Mesothelial cell of epicardium (in vitro differentiated cells): Measurements from ENCODE around the gene RAB1A. TPM values are rescaled to one million over a fixed set of nuclear protein-coding genes. Genes with fewer than 3 reads are reported as not detected.
"Not testable (repeated sequence)": the region's sequence is repeated elsewhere in the genome, so short reads cannot be mapped to it uniquely, and the experiment has no call there.

Experiments
- DNase-seq, 2 experiments: peaks; one replicate each; pipeline ENCODE4 v3.0.0; 2021; ENCODE audit warnings: low spot score in 2 of 2; ENCODE audit not compliant: unreplicated experiment in 2 of 2
- H3K27ac Mint-ChIP-seq: 2 replicates; pipeline ENCODE4 v1.8.0; 2021; ENCODE audit warnings: mixed read lengths
- H3K27me3 Mint-ChIP-seq: 2 replicates; pipeline ENCODE4 v1.8.0; 2021; ENCODE audit warnings: low read depth, mixed read lengths
- H3K36me3 Mint-ChIP-seq: 2 replicates; pipeline ENCODE4 v1.8.0; 2021; ENCODE audit warnings: mixed read lengths
- H3K4me1 Mint-ChIP-seq: 2 replicates; pipeline ENCODE4 v1.8.0; 2021; ENCODE audit warnings: mixed read lengths
- H3K4me3 Mint-ChIP-seq: 2 replicates; pipeline ENCODE4 v1.8.0; 2021; ENCODE audit warnings: mild to moderate bottlenecking, moderate library complexity, mixed read lengths
- H3K9me3 Mint-ChIP-seq: 2 replicates; pipeline ENCODE4 v1.8.0; 2021; ENCODE audit warnings: mixed read lengths
- total RNA-seq: library from RNA; stranded (reverse); gene quantifications from 3 replicates; pipeline ENCODE4 v1.2.1, GENCODE V29; 2021
- TF ChIP-seq, protein P1 (sequence below): fragments of 200-600 bp; sonication (generic); IDR thresholded peaks from one replicate; pipeline ENCODE4 v1.5.0; 2021; ENCODE audit warnings: antibody characterized with exemption; ENCODE audit not compliant: unreplicated experiment

RAB1A gene
- 126 to 128 TPM (median 128 TPM) in 3 replicates for total RNA-seq

DNA sequence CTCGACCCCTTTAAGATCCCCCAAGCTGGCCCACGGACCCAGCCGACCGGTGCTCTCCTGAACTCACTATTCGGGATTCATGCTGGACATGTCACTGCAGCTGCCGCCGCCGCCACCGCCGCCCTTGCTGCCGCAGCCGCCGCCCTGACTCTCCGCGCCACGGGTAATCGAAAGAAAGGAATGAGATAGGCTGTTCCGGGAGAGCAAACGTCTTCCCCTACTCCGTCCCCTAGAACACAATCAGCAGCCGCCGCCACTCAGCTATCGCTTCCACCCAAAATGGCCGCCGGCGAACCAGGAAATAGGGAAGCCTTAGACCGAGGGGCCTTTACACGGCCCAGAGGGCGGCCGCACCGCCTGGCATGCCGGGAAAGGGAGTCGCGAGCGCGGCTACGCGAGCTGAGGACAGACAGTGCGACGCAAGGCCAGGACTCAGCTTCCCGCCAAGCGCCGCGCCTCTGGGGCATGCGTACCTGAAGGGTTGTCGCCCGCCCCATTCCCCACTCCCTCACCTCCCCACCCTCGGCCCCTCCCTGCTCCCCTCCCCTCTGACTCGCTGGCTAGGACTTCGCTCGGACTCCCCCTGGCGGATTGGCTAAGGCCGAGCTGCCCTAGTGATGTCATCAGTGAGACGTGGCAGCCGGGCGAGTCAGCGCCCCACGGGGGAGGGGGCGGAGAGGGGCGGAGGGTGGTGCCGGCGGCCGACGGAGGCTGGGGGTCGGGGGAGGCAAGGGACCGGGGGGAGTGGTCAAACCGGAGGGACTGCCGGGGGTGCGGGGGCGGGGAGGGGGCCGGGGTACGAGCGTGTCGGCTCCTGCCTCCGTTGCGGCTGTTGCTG, at the start of gene RAB1A:
TSS of gene RAB1A (minus strand) at position 281 of the 838 bp plus-strand sequence. CDS start at position 90, 191 bp downstream.
- TF ChIP-seq, protein P1, sequence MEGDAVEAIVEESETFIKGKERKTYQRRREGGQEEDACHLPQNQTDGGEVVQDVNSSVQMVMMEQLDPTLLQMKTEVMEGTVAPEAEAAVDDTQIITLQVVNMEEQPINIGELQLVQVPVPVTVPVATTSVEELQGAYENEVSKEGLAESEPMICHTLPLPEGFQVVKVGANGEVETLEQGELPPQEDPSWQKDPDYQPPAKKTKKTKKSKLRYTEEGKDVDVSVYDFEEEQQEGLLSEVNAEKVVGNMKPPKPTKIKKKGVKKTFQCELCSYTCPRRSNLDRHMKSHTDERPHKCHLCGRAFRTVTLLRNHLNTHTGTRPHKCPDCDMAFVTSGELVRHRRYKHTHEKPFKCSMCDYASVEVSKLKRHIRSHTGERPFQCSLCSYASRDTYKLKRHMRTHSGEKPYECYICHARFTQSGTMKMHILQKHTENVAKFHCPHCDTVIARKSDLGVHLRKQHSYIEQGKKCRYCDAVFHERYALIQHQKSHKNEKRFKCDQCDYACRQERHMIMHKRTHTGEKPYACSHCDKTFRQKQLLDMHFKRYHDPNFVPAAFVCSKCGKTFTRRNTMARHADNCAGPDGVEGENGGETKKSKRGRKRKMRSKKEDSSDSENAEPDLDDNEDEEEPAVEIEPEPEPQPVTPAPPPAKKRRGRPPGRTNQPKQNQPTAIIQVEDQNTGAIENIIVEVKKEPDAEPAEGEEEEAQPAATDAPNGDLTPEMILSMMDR = peak; percentile 42
- H3K9me3 Mint-ChIP-seq = no peaks in the 10 kb centered on the region
- peaks cover 37% of the 10 kb centered on the region for H3K4me1 Mint-ChIP-seq
- H3K27me3 Mint-ChIP-seq = no peaks in the 10 kb centered on the region
- no peaks in the 10 kb centered on the region for H3K36me3 Mint-ChIP-seq
- H3K27ac Mint-ChIP-seq = peak within 1 kb of the TSS; percentile 100
- peak; percentile 97 to 98 for DNase-seq
- H3K4me3 Mint-ChIP-seq = peak within 1 kb of the TSS; percentile 99

DNA sequence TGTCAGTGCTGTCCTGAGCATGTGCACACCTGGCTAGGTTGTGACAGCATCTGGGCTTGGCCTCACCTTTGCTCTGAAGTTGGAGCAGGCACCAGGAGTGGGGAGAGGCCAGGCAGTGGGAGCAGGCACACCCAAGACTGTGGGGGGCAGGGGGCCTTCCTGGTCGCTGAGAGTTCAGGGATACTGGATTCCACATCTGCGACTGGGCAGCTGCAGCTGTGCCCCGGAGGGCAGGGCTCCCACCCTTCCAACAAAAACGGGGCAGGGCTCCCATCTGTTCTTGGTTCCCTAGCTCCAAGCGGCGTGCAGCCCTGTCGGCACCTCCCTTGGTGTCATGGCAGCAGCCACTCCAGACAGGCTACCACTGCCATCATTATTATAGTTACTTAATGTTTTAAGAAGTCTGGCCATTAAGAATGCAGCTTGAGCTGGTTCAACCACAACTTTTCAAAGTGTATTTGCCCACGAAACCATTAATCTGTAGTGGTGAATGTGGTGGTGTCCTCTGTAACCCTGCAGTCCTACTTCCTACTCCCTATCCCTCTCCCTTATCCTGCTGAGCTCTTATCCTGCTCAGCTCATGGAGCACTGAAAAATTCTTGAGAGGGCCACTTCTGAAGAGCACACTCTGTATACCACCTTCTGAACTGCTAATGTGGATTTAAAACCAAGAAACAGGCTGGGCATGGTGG, 48.0 kb upstream of the RAB1A start:
- no peak for DNase-seq
- peaks cover 2% of the 10 kb centered on the region for H3K27me3 Mint-ChIP-seq
- no peaks in the 10 kb centered on the region for H3K36me3 Mint-ChIP-seq
- no peak overlapping the region for H3K4me3 Mint-ChIP-seq
- H3K4me1 Mint-ChIP-seq = no peaks in the 10 kb centered on the region
- peaks cover 9% of the 10 kb centered on the region for H3K9me3 Mint-ChIP-seq
- H3K27ac Mint-ChIP-seq = no peak overlapping the region
- TF ChIP-seq, protein P1 = no peak

DNA sequence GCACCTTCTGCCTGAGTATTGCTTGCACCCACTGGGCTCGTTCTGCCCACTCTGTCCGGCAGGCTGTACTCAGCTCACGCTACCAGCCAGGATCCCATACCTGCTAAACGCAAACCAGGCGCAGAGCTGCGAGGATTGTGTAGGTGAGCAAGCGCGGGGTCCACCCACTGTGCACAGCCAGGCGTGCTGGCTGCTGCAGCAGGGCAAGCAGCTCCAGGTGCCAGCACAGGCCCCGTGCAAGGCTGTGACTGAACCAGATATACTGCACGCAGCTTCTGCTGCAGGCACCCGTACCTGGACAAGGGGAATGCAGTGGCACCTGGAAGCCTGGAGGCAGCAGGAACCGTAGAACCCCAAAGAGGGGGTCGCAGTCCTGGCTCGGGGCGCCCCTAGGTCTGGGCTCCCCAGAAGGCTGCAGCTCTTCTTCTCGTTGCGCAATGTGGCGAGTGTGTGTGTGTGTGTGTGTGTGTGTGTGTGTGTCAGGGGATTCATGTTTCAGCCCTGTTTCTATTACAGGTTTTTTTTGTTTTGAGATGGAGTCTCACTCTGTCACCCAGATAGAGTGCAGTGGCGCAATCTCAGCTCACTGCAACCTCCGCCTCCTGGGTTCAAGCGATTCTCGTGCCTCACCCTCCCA, 46.1 kb upstream of the RAB1A start:
- Mint-ChIP-seq H3K9me3 (peaks cover 7% of the 10 kb centered on the region), H3K27ac (no peak overlapping the region), H3K36me3 (no peaks in the 10 kb centered on the region), H3K4me3 (no peak overlapping the region), H3K27me3 (peaks cover 2% of the 10 kb centered on the region), H3K4me1 (no peaks in the 10 kb centered on the region)
- no peak for DNase-seq
- TF ChIP-seq, protein P1 = no peak

DNA sequence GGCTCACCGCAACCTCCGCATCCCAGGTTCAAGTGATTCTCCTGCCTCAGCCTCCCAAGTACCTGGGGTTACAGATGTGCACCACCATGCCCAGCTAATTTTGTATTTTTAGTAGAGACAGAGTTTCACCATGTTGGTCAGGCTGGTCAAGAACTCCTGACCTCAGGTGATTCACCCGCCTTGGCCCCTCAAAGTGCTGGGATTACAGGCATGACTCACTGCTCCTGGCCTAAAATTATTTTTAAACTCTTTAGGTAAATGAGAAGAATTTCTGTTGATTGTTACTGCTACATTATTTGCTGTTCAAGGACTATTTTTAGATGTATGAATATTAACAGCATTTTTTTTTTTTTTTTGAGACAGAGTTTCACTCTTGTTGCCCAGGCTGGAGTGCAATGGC, 44.1 kb upstream of the RAB1A start:
- H3K27ac Mint-ChIP-seq, H3K4me3 Mint-ChIP-seq, H3K4me1 Mint-ChIP-seq, H3K27me3 Mint-ChIP-seq, H3K36me3 Mint-ChIP-seq, DNase-seq, H3K9me3 Mint-ChIP-seq: not testable (repeated sequence)

DNA sequence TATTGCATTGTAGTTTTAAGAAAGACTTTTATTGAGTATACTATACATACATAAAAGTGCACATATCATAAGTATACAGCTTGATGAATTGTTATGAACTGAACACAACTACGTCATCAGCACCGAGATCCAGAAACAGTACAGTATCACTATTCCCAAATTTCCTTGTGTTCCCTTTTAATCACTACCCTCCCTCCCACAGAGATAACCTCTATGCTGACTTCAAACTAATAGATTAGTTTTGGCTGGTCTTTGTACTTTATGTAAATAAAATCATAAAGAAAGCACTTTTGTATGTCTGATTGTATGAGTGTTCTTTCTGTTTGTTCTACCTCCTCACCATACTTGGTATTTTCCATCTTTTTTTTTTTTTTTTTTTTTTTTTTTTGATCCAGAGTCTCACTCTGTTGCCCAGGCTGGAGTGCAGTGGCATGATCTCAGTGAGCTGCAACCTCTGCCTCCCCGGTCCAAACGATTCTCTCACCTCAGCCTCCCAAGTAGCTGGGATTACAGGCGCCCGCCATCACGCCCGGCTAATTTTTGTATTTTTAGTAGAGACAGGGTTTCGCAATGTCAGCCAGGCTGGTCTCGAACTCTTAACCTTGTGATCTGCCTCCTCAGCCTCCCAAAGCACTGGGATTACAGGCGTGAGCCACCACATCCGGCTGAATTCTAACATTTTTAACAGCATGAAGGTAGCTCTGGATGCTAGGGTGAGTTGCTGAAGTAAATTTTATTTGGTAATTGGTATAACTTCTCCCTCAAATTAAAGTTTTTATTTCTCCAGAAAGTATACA, 43.3 kb upstream of the RAB1A start:
- Mint-ChIP-seq H3K27me3 (no peaks in the 10 kb centered on the region), H3K36me3 (no peaks in the 10 kb centered on the region), H3K4me3 (no peak overlapping the region), H3K27ac (no peak overlapping the region), H3K4me1 (no peaks in the 10 kb centered on the region), H3K9me3 (no peaks in the 10 kb centered on the region)
- TF ChIP-seq, protein P1 = no peak
- no peak for DNase-seq

DNA sequence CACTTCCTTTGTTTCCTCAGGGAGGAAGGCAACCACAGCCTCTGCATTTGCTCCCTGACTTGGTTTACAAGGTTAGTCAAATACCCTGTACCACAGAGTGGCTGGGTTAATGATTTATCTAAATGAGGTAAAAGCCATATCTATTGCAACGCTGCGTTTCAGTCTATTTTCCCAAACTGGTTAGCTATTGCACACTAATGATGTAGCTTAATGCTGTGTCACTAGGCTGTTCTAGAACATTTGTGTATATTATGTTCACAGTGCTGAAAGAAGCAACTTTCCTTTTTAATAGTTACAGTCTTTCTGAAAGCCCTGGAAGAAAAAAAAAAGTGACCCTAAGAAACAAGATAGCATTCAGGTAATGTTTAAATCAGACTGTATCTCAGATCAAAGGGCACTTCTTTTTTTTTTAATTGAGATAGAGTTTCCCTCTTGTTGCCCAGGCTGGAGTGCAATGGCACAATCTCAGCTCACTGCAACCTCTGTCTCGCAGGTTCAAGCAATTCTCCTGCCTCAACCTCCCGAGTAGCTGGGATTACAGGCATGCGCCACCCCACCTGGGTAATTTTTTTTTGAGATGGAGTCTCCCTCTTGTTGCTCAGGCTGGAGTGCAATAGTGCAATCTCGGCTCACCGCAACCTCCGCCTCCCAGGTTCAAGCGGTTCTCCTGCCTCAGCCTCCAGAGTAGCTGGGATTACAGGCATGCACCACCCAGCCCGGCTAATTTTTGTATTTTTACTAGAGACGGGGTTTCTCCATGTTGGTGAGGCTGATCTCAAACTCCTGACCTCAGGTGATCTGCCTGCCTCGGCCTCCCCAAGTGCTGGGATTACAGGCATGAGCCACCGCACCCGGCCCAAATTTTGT, 40.9 kb upstream of the RAB1A start:
- H3K27me3 Mint-ChIP-seq, DNase-seq, H3K36me3 Mint-ChIP-seq, H3K27ac Mint-ChIP-seq, H3K4me1 Mint-ChIP-seq, H3K9me3 Mint-ChIP-seq, H3K4me3 Mint-ChIP-seq: not testable (repeated sequence)
